Kidney (tissue), 14 donors: ENCODE measurements around the gene CCSER1. TPM values are rescaled to one million over a fixed set of nuclear protein-coding genes. Genes with fewer than 3 reads are reported as not detected.

ENCODE experiments used
- DNase-seq, 5 donors: peaks; one replicate each; pipeline ENCODE4 v3.0.0-alpha.2; 2013 to 2020
- FAIRE-seq: peaks from 2 replicates; lab custom pipeline; 2012; peaks lifted over from hg19 to GRCh38; lab: Jason Lieb, UNC
- H3K27ac ChIP-seq, 2 donors: one replicate each; pipeline ENCODE4 v1.7.0; 2013; ENCODE audit warnings: low read depth in 2 of 2, low read length in 2 of 2, inconsistent platforms in 1 of 2
- H3K27me3 ChIP-seq: one replicate; pipeline ENCODE4 v1.7.1; 2013; ENCODE audit warnings: low read length, inconsistent platforms; ENCODE audit not compliant: control insufficient read depth, insufficient read depth
- H3K36me3 ChIP-seq, 3 donors: one replicate each; pipeline versions ENCODE4 v1.7.0 to v1.7.1; 2013; ENCODE audit warnings: low read length in 3 of 3, control low read depth in 1 of 3, inconsistent platforms in 1 of 3; ENCODE audit not compliant: insufficient read depth in 3 of 3, control insufficient read depth in 2 of 3
- H3K4me1 ChIP-seq, 3 donors: one replicate each; pipeline versions ENCODE4 v1.7.0 to v1.7.1; 2013; ENCODE audit warnings: low read length in 3 of 3, inconsistent platforms in 1 of 3, low read depth in 1 of 3; ENCODE audit not compliant: control insufficient read depth in 2 of 3, insufficient read depth in 2 of 3
- H3K4me3 ChIP-seq, 3 donors: one replicate each; pipeline versions ENCODE4 v1.7.0 to v1.8.1; 2013; ENCODE audit warnings: low read length in 3 of 3, control low read depth in 1 of 3, inconsistent platforms in 1 of 3
- H3K9ac ChIP-seq, 3 donors: one replicate each; pipeline versions ENCODE4 v1.7.0 to v1.7.1; 2013; ENCODE audit warnings: low read length in 3 of 3, control low read depth in 1 of 3, inconsistent platforms in 1 of 3
- H3K9me3 ChIP-seq, 3 donors: one replicate each; pipeline versions ENCODE4 v1.7.0 to v1.7.1; 2013; ENCODE audit warnings: low read length in 3 of 3, control low read depth in 1 of 3, inconsistent platforms in 1 of 3; ENCODE audit not compliant: control insufficient read depth in 2 of 3, insufficient read depth in 1 of 3
- intact Hi-C: fragments of 100-400 bp; cut with DNase I; formaldehyde crosslinking; loops from one replicate; pipeline ENCODE4 v1.11.1; 2022
- polyA plus RNA-seq: library from polyadenylated mRNA; stranded (reverse); fragments of 350-450 nt; fragmentation: Illumina TruSeq; extraction: RNeasy Lipid Tissue Mini Kit (QIAGEN cat#74804); gene quantifications from one replicate; pipeline ENCODE4 v1.2.3, GENCODE V29; 2014; ENCODE audit warnings: low read depth, low replicate concordance; ENCODE audit not compliant: insufficient read depth
- total RNA-seq: library from RNA; stranded (reverse); fragmentation: NEBNext Ultra II Directional; extraction: Animal tissue kit (Norgen Biotek cat#: 25700); gene quantifications from one replicate; pipeline ENCODE4 v1.2.1, GENCODE V29; 2021
- TF ChIP-seq, protein P1 (sequence below): IDR thresholded peaks from 3 replicates; pipeline ENCODE4 v1.5.1; 2012; ENCODE audit warnings: mild to moderate bottlenecking, moderate library complexity, borderline replicate concordance; ENCODE audit not compliant: insufficient read depth; ENCODE audit errors: extremely low read depth
- donor health status: control.
- donor health status: control.
- donor health status: control.
- donor health status: control.
- donor health status: control.
- donor health status: DM: yes; HTN: yes; CAD: no.
- donor health status: Normal renal cell carcinoma (clear cell type).

CCSER1 gene
- total and polyA plus RNA-seq, 2 donors from 2014 or later, result 4.2 to 26.8 TPM

DNA sequence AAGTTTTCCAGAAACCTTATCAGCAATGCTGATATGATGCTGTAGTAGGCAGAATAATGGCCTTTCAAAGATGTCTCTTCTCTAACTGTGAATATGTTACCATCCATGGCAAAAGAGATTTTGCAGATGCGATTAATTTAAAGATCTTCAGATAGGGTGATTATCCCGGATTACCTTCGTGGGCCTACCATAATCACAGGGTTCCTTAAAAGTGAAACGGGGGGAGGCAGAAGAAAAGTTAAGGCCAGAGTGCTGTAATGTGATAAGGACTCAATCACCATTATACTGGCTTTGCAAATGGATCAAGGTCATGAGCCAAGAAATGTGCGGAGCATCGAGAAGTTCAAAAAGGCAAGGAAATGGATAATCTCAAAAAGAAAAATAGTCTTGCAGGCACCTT is 459.6 kb downstream of the CCSER1 start:
- H3K36me3 ChIP-seq, result no peaks in the 10 kb centered on the region
- DNase-seq, result no peak
- no peak overlapping the region for H3K27ac ChIP-seq
- H3K9ac ChIP-seq, result no peak overlapping the region
- no peaks in the 10 kb centered on the region for H3K9me3 ChIP-seq
- no peak overlapping the region for H3K4me3 ChIP-seq
- intact Hi-C loops, result no loop called here
- TF ChIP-seq, protein P1, sequence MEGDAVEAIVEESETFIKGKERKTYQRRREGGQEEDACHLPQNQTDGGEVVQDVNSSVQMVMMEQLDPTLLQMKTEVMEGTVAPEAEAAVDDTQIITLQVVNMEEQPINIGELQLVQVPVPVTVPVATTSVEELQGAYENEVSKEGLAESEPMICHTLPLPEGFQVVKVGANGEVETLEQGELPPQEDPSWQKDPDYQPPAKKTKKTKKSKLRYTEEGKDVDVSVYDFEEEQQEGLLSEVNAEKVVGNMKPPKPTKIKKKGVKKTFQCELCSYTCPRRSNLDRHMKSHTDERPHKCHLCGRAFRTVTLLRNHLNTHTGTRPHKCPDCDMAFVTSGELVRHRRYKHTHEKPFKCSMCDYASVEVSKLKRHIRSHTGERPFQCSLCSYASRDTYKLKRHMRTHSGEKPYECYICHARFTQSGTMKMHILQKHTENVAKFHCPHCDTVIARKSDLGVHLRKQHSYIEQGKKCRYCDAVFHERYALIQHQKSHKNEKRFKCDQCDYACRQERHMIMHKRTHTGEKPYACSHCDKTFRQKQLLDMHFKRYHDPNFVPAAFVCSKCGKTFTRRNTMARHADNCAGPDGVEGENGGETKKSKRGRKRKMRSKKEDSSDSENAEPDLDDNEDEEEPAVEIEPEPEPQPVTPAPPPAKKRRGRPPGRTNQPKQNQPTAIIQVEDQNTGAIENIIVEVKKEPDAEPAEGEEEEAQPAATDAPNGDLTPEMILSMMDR, result no peak
- no peaks in the 10 kb centered on the region for H3K4me1 ChIP-seq
- FAIRE-seq, result no peak
- no peaks in the 10 kb centered on the region for H3K27me3 ChIP-seq

DNA sequence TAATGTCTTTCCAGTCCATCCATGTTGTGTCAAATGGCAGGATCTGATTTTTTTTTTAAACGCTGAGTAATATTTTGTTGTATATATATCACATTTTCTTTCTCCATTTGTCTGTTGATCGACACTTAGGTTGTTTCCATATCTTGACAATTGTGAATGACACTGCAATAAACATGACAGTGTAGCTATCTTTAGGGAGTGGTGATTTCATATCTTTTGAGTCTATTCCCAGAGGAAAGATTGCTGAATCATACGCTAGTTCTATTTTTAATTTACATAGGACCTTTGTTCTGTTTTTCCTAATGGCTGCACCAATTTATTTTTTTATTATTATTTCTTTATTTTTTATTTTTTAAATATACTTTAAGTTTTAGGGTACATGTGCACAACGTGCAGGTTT is 470.7 kb downstream of the CCSER1 start:
- Histone ChIP-seq H3K9me3 (no peaks in the 10 kb centered on the region), H3K4me1 (no peaks in the 10 kb centered on the region), H3K9ac (no peak overlapping the region), H3K4me3 (no peak overlapping the region), H3K27ac (no peak overlapping the region), H3K27me3 (no peaks in the 10 kb centered on the region), H3K36me3 (no peaks in the 10 kb centered on the region)
- intact Hi-C loops, result no loop called here
- no peak for DNase-seq
- TF ChIP-seq, protein P1, result no peak
- FAIRE-seq, result no peak

DNA sequence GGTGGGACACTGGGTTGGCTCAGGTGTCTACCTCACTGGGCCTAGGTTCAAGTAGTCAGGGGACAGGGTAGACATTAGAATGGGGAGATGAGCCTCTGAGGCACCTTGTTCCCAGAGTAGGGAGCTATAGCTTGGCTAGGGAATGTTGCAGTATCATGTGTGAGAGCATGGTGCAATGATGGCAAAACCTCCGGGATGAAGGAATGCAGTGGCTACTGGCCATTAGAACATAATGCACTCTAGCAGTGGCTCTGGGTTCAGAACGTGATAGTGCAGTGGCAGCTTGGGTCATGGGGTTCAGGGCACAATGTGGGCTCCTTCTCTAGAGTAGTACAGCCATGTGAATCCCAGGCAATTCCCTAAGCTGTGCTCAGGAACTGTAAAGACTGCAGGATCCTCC is 471.5 kb downstream of the CCSER1 start:
- intact Hi-C loops, result no loop called here
- Histone ChIP-seq H3K9me3 (no peaks in the 10 kb centered on the region), H3K36me3 (no peaks in the 10 kb centered on the region), H3K27ac (no peak overlapping the region), H3K4me1 (no peaks in the 10 kb centered on the region), H3K4me3 (no peak overlapping the region), H3K9ac (no peak overlapping the region), H3K27me3 (no peaks in the 10 kb centered on the region)
- TF ChIP-seq, protein P1, result no peak
- no peak for FAIRE-seq
- DNase-seq, result no peak

DNA sequence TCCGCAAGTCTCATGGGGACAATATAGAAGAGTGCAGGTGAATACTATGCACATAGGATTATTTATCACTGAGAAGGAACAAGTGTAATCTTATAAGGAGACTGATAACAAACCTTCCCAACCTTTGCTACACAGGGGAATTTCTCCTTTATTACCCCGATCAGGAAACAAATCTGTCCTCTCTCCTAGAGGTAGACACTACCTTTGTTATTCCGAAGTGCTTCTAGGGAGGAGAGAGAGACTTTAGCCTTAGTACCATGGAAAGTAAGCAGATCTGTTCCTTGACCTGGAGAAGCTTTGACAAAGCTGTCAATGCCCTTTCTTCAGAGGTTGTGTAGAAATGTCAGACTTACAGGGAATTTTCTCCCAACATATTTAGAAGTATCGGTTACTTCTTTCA is 475.5 kb downstream of the CCSER1 start:
- Histone ChIP-seq H3K9me3 (no peaks in the 10 kb centered on the region), H3K36me3 (no peaks in the 10 kb centered on the region), H3K27ac (no peak overlapping the region), H3K4me1 (no peaks in the 10 kb centered on the region), H3K4me3 (no peak overlapping the region), H3K9ac (no peak overlapping the region), H3K27me3 (no peaks in the 10 kb centered on the region)
- FAIRE-seq (no peak), DNase-seq (no peak)
- intact Hi-C loops, result no loop called here
- TF ChIP-seq, protein P1, result no peak
